Measurements from ENCODE around the gene ZDHHC12.

GRCh38 chr9:128743421-128743820 is 19.5 kb upstream of the ZDHHC12 start:
- no peak for TF ChIP-seq CTCF (IDR thresholded peaks at IDR 0.05; ENCODE audit: low read depth, low read length)
- no peak for TF ChIP-seq EZH2phosphoT487 (IDR thresholded peaks at IDR 0.05; ENCODE audit: low read depth)
